ENCODE data around the gene ARNT2.

- TF ChIP-seq, protein P1, sequence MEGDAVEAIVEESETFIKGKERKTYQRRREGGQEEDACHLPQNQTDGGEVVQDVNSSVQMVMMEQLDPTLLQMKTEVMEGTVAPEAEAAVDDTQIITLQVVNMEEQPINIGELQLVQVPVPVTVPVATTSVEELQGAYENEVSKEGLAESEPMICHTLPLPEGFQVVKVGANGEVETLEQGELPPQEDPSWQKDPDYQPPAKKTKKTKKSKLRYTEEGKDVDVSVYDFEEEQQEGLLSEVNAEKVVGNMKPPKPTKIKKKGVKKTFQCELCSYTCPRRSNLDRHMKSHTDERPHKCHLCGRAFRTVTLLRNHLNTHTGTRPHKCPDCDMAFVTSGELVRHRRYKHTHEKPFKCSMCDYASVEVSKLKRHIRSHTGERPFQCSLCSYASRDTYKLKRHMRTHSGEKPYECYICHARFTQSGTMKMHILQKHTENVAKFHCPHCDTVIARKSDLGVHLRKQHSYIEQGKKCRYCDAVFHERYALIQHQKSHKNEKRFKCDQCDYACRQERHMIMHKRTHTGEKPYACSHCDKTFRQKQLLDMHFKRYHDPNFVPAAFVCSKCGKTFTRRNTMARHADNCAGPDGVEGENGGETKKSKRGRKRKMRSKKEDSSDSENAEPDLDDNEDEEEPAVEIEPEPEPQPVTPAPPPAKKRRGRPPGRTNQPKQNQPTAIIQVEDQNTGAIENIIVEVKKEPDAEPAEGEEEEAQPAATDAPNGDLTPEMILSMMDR (conservative IDR thresholded peaks at IDR 0.05; ENCODE audit: low read length) = peak; percentile 84
- no peak for TF ChIP-seq EZH2phosphoT487 (IDR thresholded peaks at IDR 0.05; ENCODE audit: borderline replicate concordance, low read depth, low read length)
Measured at GRCh38 chr15:80418892-80419537, 14.8 kb downstream of the ARNT2 start.

Measured in OCI-LY7 (cell line).